ENCODE data around the gene TSPO2. TPM values are rescaled to one million over a fixed set of nuclear protein-coding genes. Genes with fewer than 3 reads are reported as not detected.

Gene TSPO2
- total and polyA plus RNA-seq, 2 of the 13 experiments (the other 11 are each of a cell fraction or from before 2014, with no cell fraction given): 0.55 TPM; not detected in 1

- CTCF ChIA-PET (ENCODE audit: low intra/inter-chr PET ratio, low total read pairs): interaction anchor here (1.3 to 2.2 kb wide), 2 partner anchors 90 to 228 kb away, joined by 4 to 19 read pairs; no protein-coding TSS in a partner anchor
- DNase-seq (ENCODE audit: low spot score) (no peak), FAIRE-seq (no peak), ATAC-seq (no peak)
- H3K4me3 ChIP-seq (replicated peaks in 1 of 3; ENCODE audit: insufficient read depth in 1 of 3, low read depth in 2 of 3, low read length in 3 of 3): no peak overlapping the region
- H2AFZ ChIP-seq (ENCODE audit: low read length): no peak overlapping the region
- no peaks in the 10 kb centered on the region for H3K27me3 ChIP-seq (ENCODE audit: control insufficient read depth in 1 of 2, insufficient read depth in 2 of 2, low read length in 2 of 2)
- H3K27ac ChIP-seq (ENCODE audit: extremely low read length, insufficient read depth, low read length): no peak overlapping the region
- peaks cover 40 to 83% of the 10 kb centered on the region in 2 experiments for H3K36me3 ChIP-seq (replicated peaks in 1 of 2; ENCODE audit: control insufficient read depth in 1 of 2, insufficient read depth in 2 of 2, low read length in 2 of 2)
- no peaks in the 10 kb centered on the region for H3K4me1 ChIP-seq (ENCODE audit: insufficient read depth, low read length)
- intact Hi-C loops (cut with micrococcal nuclease; ENCODE audit: unreplicated experiment) (loop anchor here (5.0 kb wide), 1 partner anchor 226 kb away; no protein-coding TSS in a partner anchor), in situ Hi-C loops (cut with HindIII; ENCODE audit: extremely low pct_ligation_motif_present, low pct_unique_long_range_greater_than_20kb) (loop anchor here (5.0 kb wide), 1 partner anchor 91 kb away; no protein-coding TSS in a partner anchor)
- H3K9ac ChIP-seq (ENCODE audit: insufficient read depth, low read depth, low read length): no peak overlapping the region
- TF ChIP-seq ZNF580 (CRISPR knock-in tag; IDR thresholded peaks at IDR 0.05; ENCODE audit: borderline replicate concordance, low read depth) (no peak), GABPB1 (CRISPR knock-in tag; IDR thresholded peaks at IDR 0.05) (no peak), RBM22 (optimal IDR thresholded peaks at IDR 0.05; ENCODE audit: low read length) (no peak), PHF20 (CRISPR knock-in tag; IDR thresholded peaks at IDR 0.05) (no peak), CREM (IDR thresholded peaks at IDR 0.05) (no peak), CREM (CRISPR knock-in tag; IDR thresholded peaks at IDR 0.05) (no peak), CENPT (CRISPR knock-in tag; IDR thresholded peaks at IDR 0.05; ENCODE audit: low read depth) (no peak), SMAD1 (CRISPR knock-in tag; IDR thresholded peaks at IDR 0.05; ENCODE audit: borderline replicate concordance, low read depth) (no peak), NR0B2 (CRISPR knock-in tag; IDR thresholded peaks at IDR 0.05) (no peak), ZNF33B (CRISPR knock-in tag; IDR thresholded peaks at IDR 0.05) (no peak), MTA1 (CRISPR knock-in tag; IDR thresholded peaks at IDR 0.05; ENCODE audit: borderline replicate concordance) (no peak), ZNF737 (CRISPR knock-in tag; IDR thresholded peaks at IDR 0.05; ENCODE audit: borderline replicate concordance) (no peak), MZF1 (CRISPR knock-in tag; IDR thresholded peaks at IDR 0.05; ENCODE audit: borderline replicate concordance) (no peak), MAFK (conservative IDR thresholded peaks at IDR 0.05 in 1 of 2, IDR thresholded peaks at IDR 0.05 in 1 of 2; ENCODE audit: low read length in 2 of 2) (no peak), HES4 (CRISPR knock-in tag; IDR thresholded peaks at IDR 0.05; ENCODE audit: borderline replicate concordance) (no peak)
- TF ChIP-seq, protein P1, sequence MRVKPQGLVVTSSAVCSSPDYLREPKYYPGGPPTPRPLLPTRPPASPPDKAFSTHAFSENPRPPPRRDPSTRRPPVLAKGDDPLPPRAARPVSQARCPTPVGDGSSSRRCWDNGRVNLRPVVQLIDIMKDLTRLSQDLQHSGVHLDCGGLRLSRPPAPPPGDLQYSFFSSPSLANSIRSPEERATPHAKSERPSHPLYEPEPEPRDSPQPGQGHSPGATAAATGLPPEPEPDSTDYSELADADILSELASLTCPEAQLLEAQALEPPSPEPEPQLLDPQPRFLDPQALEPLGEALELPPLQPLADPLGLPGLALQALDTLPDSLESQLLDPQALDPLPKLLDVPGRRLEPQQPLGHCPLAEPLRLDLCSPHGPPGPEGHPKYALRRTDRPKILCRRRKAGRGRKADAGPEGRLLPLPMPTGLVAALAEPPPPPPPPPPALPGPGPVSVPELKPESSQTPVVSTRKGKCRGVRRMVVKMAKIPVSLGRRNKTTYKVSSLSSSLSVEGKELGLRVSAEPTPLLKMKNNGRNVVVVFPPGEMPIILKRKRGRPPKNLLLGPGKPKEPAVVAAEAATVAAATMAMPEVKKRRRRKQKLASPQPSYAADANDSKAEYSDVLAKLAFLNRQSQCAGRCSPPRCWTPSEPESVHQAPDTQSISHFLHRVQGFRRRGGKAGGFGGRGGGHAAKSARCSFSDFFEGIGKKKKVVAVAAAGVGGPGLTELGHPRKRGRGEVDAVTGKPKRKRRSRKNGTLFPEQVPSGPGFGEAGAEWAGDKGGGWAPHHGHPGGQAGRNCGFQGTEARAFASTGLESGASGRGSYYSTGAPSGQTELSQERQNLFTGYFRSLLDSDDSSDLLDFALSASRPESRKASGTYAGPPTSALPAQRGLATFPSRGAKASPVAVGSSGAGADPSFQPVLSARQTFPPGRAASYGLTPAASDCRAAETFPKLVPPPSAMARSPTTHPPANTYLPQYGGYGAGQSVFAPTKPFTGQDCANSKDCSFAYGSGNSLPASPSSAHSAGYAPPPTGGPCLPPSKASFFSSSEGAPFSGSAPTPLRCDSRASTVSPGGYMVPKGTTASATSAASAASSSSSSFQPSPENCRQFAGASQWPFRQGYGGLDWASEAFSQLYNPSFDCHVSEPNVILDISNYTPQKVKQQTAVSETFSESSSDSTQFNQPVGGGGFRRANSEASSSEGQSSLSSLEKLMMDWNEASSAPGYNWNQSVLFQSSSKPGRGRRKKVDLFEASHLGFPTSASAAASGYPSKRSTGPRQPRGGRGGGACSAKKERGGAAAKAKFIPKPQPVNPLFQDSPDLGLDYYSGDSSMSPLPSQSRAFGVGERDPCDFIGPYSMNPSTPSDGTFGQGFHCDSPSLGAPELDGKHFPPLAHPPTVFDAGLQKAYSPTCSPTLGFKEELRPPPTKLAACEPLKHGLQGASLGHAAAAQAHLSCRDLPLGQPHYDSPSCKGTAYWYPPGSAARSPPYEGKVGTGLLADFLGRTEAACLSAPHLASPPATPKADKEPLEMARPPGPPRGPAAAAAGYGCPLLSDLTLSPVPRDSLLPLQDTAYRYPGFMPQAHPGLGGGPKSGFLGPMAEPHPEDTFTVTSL (CRISPR knock-in tag; IDR thresholded peaks at IDR 0.05; ENCODE audit: borderline replicate concordance): no peak
- TF ChIP-seq, protein P2, sequence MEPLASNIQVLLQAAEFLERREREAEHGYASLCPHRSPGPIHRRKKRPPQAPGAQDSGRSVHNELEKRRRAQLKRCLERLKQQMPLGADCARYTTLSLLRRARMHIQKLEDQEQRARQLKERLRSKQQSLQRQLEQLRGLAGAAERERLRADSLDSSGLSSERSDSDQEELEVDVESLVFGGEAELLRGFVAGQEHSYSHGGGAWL (CRISPR knock-in tag; IDR thresholded peaks at IDR 0.05): no peak
- H4K20me1 ChIP-seq (ENCODE audit: insufficient read depth, low read length): no peaks in the 10 kb centered on the region; the same call in 1 of the 2 replicates
- WGBS (ENCODE audit: low lambda C conversion rate): 65% methylated on average over 1 of the region's 1 CpG
- POLR2A ChIA-PET: no interaction called here
- H3K4me2 ChIP-seq (ENCODE audit: low read depth, low read length): no peak overlapping the region
- TSS peak; percentile 15 for BruUV-seq (replicated peaks)
- no peaks in the 10 kb centered on the region for H3K79me2 ChIP-seq (ENCODE audit: insufficient read depth, low read length)
- no peaks in the 10 kb centered on the region for H3K9me3 ChIP-seq (ENCODE audit: low read length)
Observed at GRCh38 chr6:41090841-41091761, 48.8 kb downstream of the TSPO2 start.

All from HepG2 (cell line).